A549 (cell line): ENCODE measurements around the gene CHPT1. TPM values are rescaled to one million over a fixed set of nuclear protein-coding genes. Genes with fewer than 3 reads are reported as not detected.
A peak's percentile ranks its signal among the peaks of the same experiment; 100 is the strongest.

ENCODE experiments used
- ATAC-seq, 2 experiments: fragments of 200-7000 bp in 1 of 2; fragments of >200 bp in 1 of 2; cut with Nextera tagmentation in 1 of 2; cut with Tn5 transposase in 1 of 2; 3 replicates each; pipeline versions ENCODE4 v1.8.0 to v1.9.1; 2018 to 2020; ENCODE audit warnings: mild to moderate bottlenecking in 1 of 2, moderate library complexity in 1 of 2
- CTCF ChIA-PET: fragments of 300-600 bp; sonication (Branson Sonifier 250); formaldehyde crosslinking; extraction: SDS; loops from one replicate; lab custom pipeline; 2021; ENCODE audit warnings: antibody characterized with exemption, inconsistent platforms; lab: Yijun Ruan, JAX
- POLR2A ChIA-PET: fragments of 350-600 bp; formaldehyde crosslinking; extraction: SDS; loops from one replicate; lab custom pipeline; 2021; ENCODE audit warnings: antibody characterized with exemption, inconsistent platforms; lab: Yijun Ruan, JAX
- DNase-seq, 2 experiments: peaks; one replicate each; pipeline versions ENCODE4 v3.0.0 to v3.0.0-alpha.2; 2011 to 2016; ENCODE audit warnings: low read depth in 1 of 2, low spot score in 1 of 2
- FAIRE-seq: peaks from 2 replicates; lab custom pipeline; 2011; peaks lifted over from hg19 to GRCh38; lab: Jason Lieb, UNC
- H3K27ac ChIP-seq, 2 experiments: fragments of >200 bp; sonication (Bioruptor Twin); formaldehyde crosslinking; 3 replicates each; pipeline ENCODE4 v1.5.1; 2016 to 2017
- H3K4me1 ChIP-seq: fragments of >200 bp; sonication (Bioruptor Twin); formaldehyde crosslinking; 3 replicates; pipeline ENCODE4 v1.6.1; 2016
- H3K4me2 ChIP-seq: fragments of >200 bp; sonication (Bioruptor Twin); formaldehyde crosslinking; 3 replicates; pipeline ENCODE4 v1.6.1; 2016
- H3K4me3 ChIP-seq: fragments of >200 bp; sonication (Bioruptor Twin); formaldehyde crosslinking; 3 replicates; pipeline ENCODE4 v1.5.1; 2016
- H3K9me3 ChIP-seq: fragments of >200 bp; sonication (Bioruptor Twin); formaldehyde crosslinking; 3 replicates; pipeline ENCODE4 v1.6.1; 2016
- BHLHE40 ChIP-seq: IDR thresholded peaks from 2 replicates; pipeline ENCODE4 v1.6.1; 2012; ENCODE audit warnings: low read depth, low read length, inconsistent platforms
- CEBPB ChIP-seq, 2 experiments: fragments of >200 bp in 1 of 2; sonication (Bioruptor Twin) in 1 of 2; formaldehyde crosslinking in 1 of 2; IDR thresholded peaks; 2 replicates each; pipeline ENCODE4 v1.6.1; 2012 to 2016
- FOSB ChIP-seq: fragments of 250-450 bp; sonication (Bioruptor Pico); IDR thresholded peaks from 2 replicates; pipeline ENCODE4 v1.5.0; 2020; ENCODE audit warnings: mild to moderate bottlenecking, moderate library complexity
- FOSL2 ChIP-seq, 2 experiments: fragments of 450-650 bp in 1 of 2; fragments of >200 bp in 1 of 2; sonication (Bioruptor Twin) in 1 of 2; formaldehyde crosslinking; IDR thresholded peaks; 2 replicates each; pipeline versions ENCODE4 v1.5.0 to v1.6.1; 2016 to 2020; ENCODE audit warnings: mild to moderate bottlenecking in 1 of 2, moderate library complexity in 1 of 2
- FOXS1 ChIP-seq: fragments of 250-450 bp; sonication (Bioruptor Pico); IDR thresholded peaks from 2 replicates; pipeline ENCODE4 v1.5.0; 2020; ENCODE audit warnings: mild to moderate bottlenecking, moderate library complexity
- GATA3 ChIP-seq: IDR thresholded peaks from 2 replicates; pipeline ENCODE4 v1.6.1; 2012; ENCODE audit warnings: borderline replicate concordance
- HOXB5 ChIP-seq: fragments of 250-450 bp; sonication (Bioruptor Pico); IDR thresholded peaks from 2 replicates; pipeline ENCODE4 v1.5.0; 2020; ENCODE audit warnings: mild to moderate bottlenecking, moderate library complexity
- KDM1A ChIP-seq: fragments of 200-600 bp; sonication (generic); IDR thresholded peaks from 2 replicates; pipeline ENCODE4 v1.6.1; 2016; ENCODE audit warnings: low read depth, mild to moderate bottlenecking
- MAFK ChIP-seq: fragments of 450-650 bp; IDR thresholded peaks from 2 replicates; pipeline ENCODE4 v1.6.1; 2014; ENCODE audit not compliant: partially characterized antibody
- MYC ChIP-seq: IDR thresholded peaks from 2 replicates; pipeline ENCODE4 v1.6.1; 2012; ENCODE audit warnings: mild to moderate bottlenecking, inconsistent platforms, low read length, improper control_type of control experiment, borderline replicate concordance
- NFE2L2 ChIP-seq: fragments of 150-350 bp; conservative IDR thresholded peaks from 2 replicates; pipeline ENCODE4 v1.6.1; 2014; ENCODE audit warnings: low read length
- RAD21 ChIP-seq, 2 experiments: fragments of >200 bp in 1 of 2; sonication (Bioruptor Twin) in 1 of 2; formaldehyde crosslinking in 1 of 2; IDR thresholded peaks in 1 of 2; conservative IDR thresholded peaks in 1 of 2; 2 replicates in 1 of 2; 3 replicates in 1 of 2; pipeline ENCODE4 v1.6.1; 2012 to 2018; ENCODE audit warnings: inconsistent platforms in 1 of 2
- SMC3 ChIP-seq: fragments of >200 bp; sonication (Bioruptor Twin); formaldehyde crosslinking; IDR thresholded peaks from 3 replicates; pipeline ENCODE4 v1.6.1; 2018; ENCODE audit warnings: inconsistent platforms
- ZC3H11A ChIP-seq: fragments of 450-650 bp; IDR thresholded peaks from 2 replicates; pipeline ENCODE4 v1.6.1; 2014; ENCODE audit warnings: antibody characterized with exemption, mild to moderate bottlenecking
- ZFP36 ChIP-seq: fragments of 450-650 bp; IDR thresholded peaks from 2 replicates; pipeline ENCODE4 v1.6.1; 2014; ENCODE audit warnings: borderline replicate concordance; ENCODE audit not compliant: partially characterized antibody
- whole genome bisulfite sequencing: methylation state at CpG from one replicate; pipeline ENCODE4 v1.1.6; 2017; ENCODE audit errors: missing lambda C conversion rate; 5-methylcytosine and 5-hydroxymethylcytosine counted together
- polyA plus RNA-seq, 4 experiments: library from polyadenylated mRNA; depleted of rRNA in 3 of 4; stranded (reverse); fragments of >200 nt; fragmentation: RNase III in 1 of 4; extraction: RNeasy Plus Mini Kit Qiagen cat#74134 plus additional on column Dnase treatment in 1 of 4; gene quantifications; 2 replicates in 3 of 4; 3 replicates in 1 of 4; pipeline ENCODE4 v1.2.3, GENCODE V29; 2011 to 2017
- TF ChIP-seq, protein P1 (sequence below): fragments of >200 bp; sonication (Bioruptor Twin); formaldehyde crosslinking; IDR thresholded peaks from 3 replicates; pipeline ENCODE4 v1.5.1; 2016
- TF ChIP-seq, protein P2 (sequence below): fragments of >200 bp; sonication (Bioruptor Twin); formaldehyde crosslinking; IDR thresholded peaks from 3 replicates; pipeline ENCODE4 v1.6.1; 2016
- TF ChIP-seq, protein P3 (sequence below): IDR thresholded peaks from 2 replicates; pipeline ENCODE4 v1.6.1; 2012
- TF ChIP-seq, protein P4 (sequence below): fragments of 150-350 bp; IDR thresholded peaks from 2 replicates; pipeline ENCODE4 v1.6.1; 2014; ENCODE audit warnings: low read depth, mild to moderate bottlenecking, low read length
- TF ChIP-seq, protein P5 (sequence below): fragments of >200 bp; sonication (Bioruptor Twin); formaldehyde crosslinking; IDR thresholded peaks from 2 replicates; pipeline ENCODE4 v1.6.1; 2016

CHPT1 gene
- polyA plus RNA-seq, 2 of the 4 experiments (the other 2 are of a cell fraction), result 52.0 to 102 TPM

DNA sequence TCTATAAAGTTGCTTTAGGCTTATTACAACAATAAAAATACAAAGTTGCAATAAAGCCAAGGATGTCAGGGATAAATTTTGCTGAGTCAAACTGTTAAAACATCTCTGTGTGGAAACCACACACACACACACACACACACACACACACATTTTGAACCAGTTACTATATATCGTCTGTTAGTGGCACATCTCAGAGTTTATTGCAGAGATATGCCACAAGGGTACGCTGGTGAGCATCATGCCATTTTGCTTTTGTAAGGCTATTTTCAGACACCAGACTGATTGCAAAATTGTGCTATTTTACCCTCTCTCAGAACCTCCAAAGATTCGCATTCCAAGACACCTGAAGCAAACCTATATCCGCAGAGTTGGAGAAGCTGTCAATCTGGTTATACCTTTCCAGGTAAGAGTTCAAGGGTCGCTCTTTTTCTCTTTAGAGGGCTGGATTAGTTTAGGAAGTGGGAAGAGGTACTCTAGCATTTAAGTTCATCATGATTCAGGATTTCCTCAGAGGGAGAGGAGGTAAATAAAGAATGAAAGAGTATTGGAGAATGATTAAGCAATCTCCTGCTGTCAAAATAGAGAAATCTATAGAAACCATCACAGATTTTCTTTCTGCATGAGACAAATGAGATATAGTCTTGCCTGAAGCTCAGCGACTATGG, 27.3 kb upstream of the CHPT1 start:
- Histone ChIP-seq H3K4me3 (no peak overlapping the region), H3K27ac (no peak overlapping the region)
- DNase-seq, result peak; percentile 44 to 69
- no peak for FAIRE-seq
- CTCF ChIA-PET, result interaction anchor here (1.1 kb wide), 1 partner anchor 24 kb away, joined by 3 read pairs; no protein-coding TSS in a partner anchor
- WGBS, result 37% methylated on average over 6 of the region's 6 CpGs
- no peak for TF ChIP-seq FOXS1 (CRISPR knock-in tag)
- 0 out of 3 replicates have a peak, but pooled peaks have one; percentile 14 for TF ChIP-seq SMC3
- peak in 1 of 2 experiments; percentile 38; a peak in 2 of 5 replicates for TF ChIP-seq RAD21 (conservative IDR thresholded peaks at IDR 0.05 in 1 of 2, IDR thresholded peaks at IDR 0.05 in 1 of 2)
- peak; percentile 69 for TF ChIP-seq MAFK
- peak in 1 of 2 experiments; percentile 18; a peak in 1 of 4 replicates for TF ChIP-seq CEBPB (IDR thresholded peaks at IDR 0.05)
- no peak for TF ChIP-seq GATA3
- TF ChIP-seq BHLHE40, result no peak
- TF ChIP-seq, protein P1, sequence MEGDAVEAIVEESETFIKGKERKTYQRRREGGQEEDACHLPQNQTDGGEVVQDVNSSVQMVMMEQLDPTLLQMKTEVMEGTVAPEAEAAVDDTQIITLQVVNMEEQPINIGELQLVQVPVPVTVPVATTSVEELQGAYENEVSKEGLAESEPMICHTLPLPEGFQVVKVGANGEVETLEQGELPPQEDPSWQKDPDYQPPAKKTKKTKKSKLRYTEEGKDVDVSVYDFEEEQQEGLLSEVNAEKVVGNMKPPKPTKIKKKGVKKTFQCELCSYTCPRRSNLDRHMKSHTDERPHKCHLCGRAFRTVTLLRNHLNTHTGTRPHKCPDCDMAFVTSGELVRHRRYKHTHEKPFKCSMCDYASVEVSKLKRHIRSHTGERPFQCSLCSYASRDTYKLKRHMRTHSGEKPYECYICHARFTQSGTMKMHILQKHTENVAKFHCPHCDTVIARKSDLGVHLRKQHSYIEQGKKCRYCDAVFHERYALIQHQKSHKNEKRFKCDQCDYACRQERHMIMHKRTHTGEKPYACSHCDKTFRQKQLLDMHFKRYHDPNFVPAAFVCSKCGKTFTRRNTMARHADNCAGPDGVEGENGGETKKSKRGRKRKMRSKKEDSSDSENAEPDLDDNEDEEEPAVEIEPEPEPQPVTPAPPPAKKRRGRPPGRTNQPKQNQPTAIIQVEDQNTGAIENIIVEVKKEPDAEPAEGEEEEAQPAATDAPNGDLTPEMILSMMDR, result peak; percentile 20; the same call in 2 of the 3 replicates
- TF ChIP-seq, all 56 proteins: peak for 5
- POLR2A ChIA-PET, result no interaction called here
- peak; percentile 51 to 78; a peak in 4 of 6 replicates for ATAC-seq
- Histone ChIP-seq H3K4me2 (no peak overlapping the region), H3K9me3 (no peaks in the 10 kb centered on the region), H3K4me1 (no peaks in the 10 kb centered on the region)

DNA sequence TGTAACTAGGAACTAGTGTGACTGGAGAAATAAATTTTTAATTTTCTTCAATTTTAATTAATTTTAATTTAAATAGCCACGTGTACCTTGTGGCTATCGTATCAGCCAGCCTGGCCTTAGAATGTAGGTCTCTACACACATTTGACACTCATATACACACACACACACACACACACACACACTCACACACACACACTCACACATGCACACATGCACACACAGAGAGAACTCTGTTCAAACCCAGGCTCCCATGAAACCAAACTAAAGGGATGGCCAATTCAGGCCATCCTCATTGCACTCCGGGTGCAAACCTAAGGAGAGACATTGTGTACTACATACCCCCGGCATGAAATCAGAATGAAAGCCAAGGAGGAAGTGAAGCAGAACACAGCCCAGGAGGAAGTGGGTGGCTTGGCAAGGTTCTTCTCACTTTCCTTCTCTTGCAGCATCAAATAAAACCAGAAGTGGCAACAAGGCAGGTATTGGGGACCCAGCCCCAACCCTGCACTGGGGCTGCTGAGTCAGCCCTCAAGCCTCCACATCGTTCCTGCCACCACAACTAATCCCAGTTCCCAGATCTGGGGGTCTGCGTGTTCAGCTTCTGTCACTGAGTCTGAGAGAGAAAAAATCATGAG, 26.2 kb upstream of the CHPT1 start:
- ATAC-seq, result peak in 1 of 2 experiments; percentile 10; a peak in 1 of 6 replicates

More for the DNA sequence above, 26.2 kb upstream of the CHPT1 start:
- POLR2A ChIA-PET, result no interaction called here
- H3K4me2 ChIP-seq, result no peak overlapping the region
- TF ChIP-seq FOXS1 (CRISPR knock-in tag), result no peak
- no peak for TF ChIP-seq ZC3H11A
- TF ChIP-seq MYC, result no peak
- TF ChIP-seq NFE2L2, result no peak
- TF ChIP-seq, protein P2, sequence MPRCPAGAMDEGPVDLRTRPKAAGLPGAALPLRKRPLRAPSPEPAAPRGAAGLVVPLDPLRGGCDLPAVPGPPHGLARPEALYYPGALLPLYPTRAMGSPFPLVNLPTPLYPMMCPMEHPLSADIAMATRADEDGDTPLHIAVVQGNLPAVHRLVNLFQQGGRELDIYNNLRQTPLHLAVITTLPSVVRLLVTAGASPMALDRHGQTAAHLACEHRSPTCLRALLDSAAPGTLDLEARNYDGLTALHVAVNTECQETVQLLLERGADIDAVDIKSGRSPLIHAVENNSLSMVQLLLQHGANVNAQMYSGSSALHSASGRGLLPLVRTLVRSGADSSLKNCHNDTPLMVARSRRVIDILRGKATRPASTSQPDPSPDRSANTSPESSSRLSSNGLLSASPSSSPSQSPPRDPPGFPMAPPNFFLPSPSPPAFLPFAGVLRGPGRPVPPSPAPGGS, result no peak
- no peak for TF ChIP-seq CEBPB (IDR thresholded peaks at IDR 0.05)
- TF ChIP-seq HOXB5 (CRISPR knock-in tag), result no peak
- TF ChIP-seq FOSL2 (IDR thresholded peaks at IDR 0.05), result no peak
- TF ChIP-seq FOSL2 (CRISPR knock-in tag; IDR thresholded peaks at IDR 0.05), result no peak
- TF ChIP-seq, protein P3, sequence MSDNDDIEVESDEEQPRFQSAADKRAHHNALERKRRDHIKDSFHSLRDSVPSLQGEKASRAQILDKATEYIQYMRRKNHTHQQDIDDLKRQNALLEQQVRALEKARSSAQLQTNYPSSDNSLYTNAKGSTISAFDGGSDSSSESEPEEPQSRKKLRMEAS, result no peak
- TF ChIP-seq ZFP36, result no peak
- TF ChIP-seq, protein P4, sequence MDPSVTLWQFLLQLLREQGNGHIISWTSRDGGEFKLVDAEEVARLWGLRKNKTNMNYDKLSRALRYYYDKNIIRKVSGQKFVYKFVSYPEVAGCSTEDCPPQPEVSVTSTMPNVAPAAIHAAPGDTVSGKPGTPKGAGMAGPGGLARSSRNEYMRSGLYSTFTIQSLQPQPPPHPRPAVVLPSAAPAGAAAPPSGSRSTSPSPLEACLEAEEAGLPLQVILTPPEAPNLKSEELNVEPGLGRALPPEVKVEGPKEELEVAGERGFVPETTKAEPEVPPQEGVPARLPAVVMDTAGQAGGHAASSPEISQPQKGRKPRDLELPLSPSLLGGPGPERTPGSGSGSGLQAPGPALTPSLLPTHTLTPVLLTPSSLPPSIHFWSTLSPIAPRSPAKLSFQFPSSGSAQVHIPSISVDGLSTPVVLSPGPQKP, result no peak
- no peak for TF ChIP-seq FOSB (CRISPR knock-in tag)
- no peak for TF ChIP-seq KDM1A
- TF ChIP-seq SMC3, result no peak
- TF ChIP-seq, protein P5, sequence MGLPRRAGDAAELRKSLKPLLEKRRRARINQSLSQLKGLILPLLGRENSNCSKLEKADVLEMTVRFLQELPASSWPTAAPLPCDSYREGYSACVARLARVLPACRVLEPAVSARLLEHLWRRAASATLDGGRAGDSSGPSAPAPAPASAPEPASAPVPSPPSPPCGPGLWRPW, result no peak
- TF ChIP-seq, protein P1, result no peak
- TF ChIP-seq, all 56 proteins: peak for 0
- no peaks in the 10 kb centered on the region for H3K9me3 ChIP-seq
- CTCF ChIA-PET, result interaction anchor here (1.1 kb wide), 1 partner anchor 23 kb away, joined by 3 read pairs; no protein-coding TSS in a partner anchor
- no peak for FAIRE-seq
- no peaks in the 10 kb centered on the region for H3K4me1 ChIP-seq
- no peak overlapping the region for H3K4me3 ChIP-seq
- H3K27ac ChIP-seq, result no peak overlapping the region
- 58% methylated on average over 6 of the region's 6 CpGs for WGBS
- no peak for DNase-seq
